IMR-90 (cell line): ENCODE measurements around the gene ADAMTS10.
"Not testable (repeated sequence)": the region's sequence is repeated elsewhere in the genome, so short reads cannot be mapped to it uniquely, and the experiment has no call there.

Experiments
- BHLHE40 ChIP-seq: fragments of 150-350 bp; IDR thresholded peaks from 2 replicates; pipeline ENCODE4 v1.6.1; 2016; ENCODE audit warnings: mild to moderate bottlenecking, low read depth, low read length
- CEBPB ChIP-seq: IDR thresholded peaks from 2 replicates; pipeline ENCODE4 v1.6.1; 2012; ENCODE audit warnings: low read depth, low read length, improper control_type of control experiment
- CHD1 ChIP-seq: IDR thresholded peaks from 2 replicates; pipeline ENCODE4 v1.6.1; 2012; ENCODE audit warnings: low read depth, low read length, improper control_type of control experiment
- ELK1 ChIP-seq: fragments of 150-350 bp; IDR thresholded peaks from 2 replicates; pipeline ENCODE4 v1.6.1; 2016; ENCODE audit warnings: low read depth, mild to moderate bottlenecking, low read length, moderate library complexity, borderline replicate concordance
- MXI1 ChIP-seq: IDR thresholded peaks from 2 replicates; pipeline ENCODE4 v1.6.1; 2012; ENCODE audit warnings: low read depth, mild to moderate bottlenecking, low read length, moderate library complexity, borderline replicate concordance
- POLR2A ChIP-seq: IDR thresholded peaks from 2 replicates; pipeline ENCODE4 v1.6.1; 2012; ENCODE audit warnings: mild to moderate bottlenecking, low read depth, low read length
- RAD21 ChIP-seq: IDR thresholded peaks from 2 replicates; pipeline ENCODE4 v1.6.1; 2012; ENCODE audit warnings: low read length, improper control_type of control experiment
- RCOR1 ChIP-seq: IDR thresholded peaks from 2 replicates; pipeline ENCODE4 v1.6.1; 2012; ENCODE audit warnings: mild to moderate bottlenecking, low read length, improper control_type of control experiment; ENCODE audit not compliant: insufficient replicate concordance
- RFX5 ChIP-seq: IDR thresholded peaks from 2 replicates; pipeline ENCODE4 v1.8.0; 2012; ENCODE audit warnings: low read depth, mild to moderate bottlenecking, low read length, moderate library complexity
- SMC3 ChIP-seq: fragments of 150-350 bp; IDR thresholded peaks from 2 replicates; pipeline ENCODE4 v1.6.1; 2016; ENCODE audit warnings: low read depth, mild to moderate bottlenecking, antibody characterized with exemption, low read length, moderate library complexity
- USF2 ChIP-seq: fragments of 150-350 bp; IDR thresholded peaks from 2 replicates; pipeline ENCODE4 v1.6.1; 2017; ENCODE audit warnings: mild to moderate bottlenecking, antibody characterized with exemption, low read length, low read depth
- TF ChIP-seq, protein P1 (sequence below): conservative IDR thresholded peaks from 2 replicates; pipeline ENCODE4 v1.5.1; 2012; ENCODE audit warnings: mild to moderate bottlenecking, low read depth, low read length, improper control_type of control experiment

GRCh38 chr19:8617325-8617724 is 6.8 kb upstream of the ADAMTS10 start:
- TF ChIP-seq, protein P1, sequence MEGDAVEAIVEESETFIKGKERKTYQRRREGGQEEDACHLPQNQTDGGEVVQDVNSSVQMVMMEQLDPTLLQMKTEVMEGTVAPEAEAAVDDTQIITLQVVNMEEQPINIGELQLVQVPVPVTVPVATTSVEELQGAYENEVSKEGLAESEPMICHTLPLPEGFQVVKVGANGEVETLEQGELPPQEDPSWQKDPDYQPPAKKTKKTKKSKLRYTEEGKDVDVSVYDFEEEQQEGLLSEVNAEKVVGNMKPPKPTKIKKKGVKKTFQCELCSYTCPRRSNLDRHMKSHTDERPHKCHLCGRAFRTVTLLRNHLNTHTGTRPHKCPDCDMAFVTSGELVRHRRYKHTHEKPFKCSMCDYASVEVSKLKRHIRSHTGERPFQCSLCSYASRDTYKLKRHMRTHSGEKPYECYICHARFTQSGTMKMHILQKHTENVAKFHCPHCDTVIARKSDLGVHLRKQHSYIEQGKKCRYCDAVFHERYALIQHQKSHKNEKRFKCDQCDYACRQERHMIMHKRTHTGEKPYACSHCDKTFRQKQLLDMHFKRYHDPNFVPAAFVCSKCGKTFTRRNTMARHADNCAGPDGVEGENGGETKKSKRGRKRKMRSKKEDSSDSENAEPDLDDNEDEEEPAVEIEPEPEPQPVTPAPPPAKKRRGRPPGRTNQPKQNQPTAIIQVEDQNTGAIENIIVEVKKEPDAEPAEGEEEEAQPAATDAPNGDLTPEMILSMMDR, result not testable (repeated sequence)
- not testable (repeated sequence) for TF ChIP-seq RCOR1, ELK1, POLR2A, SMC3, CEBPB, BHLHE40, RAD21, CHD1, USF2, MXI1, RFX5
